ENCODE results near the gene PACRGL. TPM values are rescaled to one million over a fixed set of nuclear protein-coding genes. Genes with fewer than 3 reads are reported as not detected.
"Not testable (repeated sequence)": the region's sequence is repeated elsewhere in the genome, so short reads cannot be mapped to it uniquely, and the experiment has no call there.

The PACRGL gene
- total RNA-seq, 1 donor = 19.4 TPM

DNA sequence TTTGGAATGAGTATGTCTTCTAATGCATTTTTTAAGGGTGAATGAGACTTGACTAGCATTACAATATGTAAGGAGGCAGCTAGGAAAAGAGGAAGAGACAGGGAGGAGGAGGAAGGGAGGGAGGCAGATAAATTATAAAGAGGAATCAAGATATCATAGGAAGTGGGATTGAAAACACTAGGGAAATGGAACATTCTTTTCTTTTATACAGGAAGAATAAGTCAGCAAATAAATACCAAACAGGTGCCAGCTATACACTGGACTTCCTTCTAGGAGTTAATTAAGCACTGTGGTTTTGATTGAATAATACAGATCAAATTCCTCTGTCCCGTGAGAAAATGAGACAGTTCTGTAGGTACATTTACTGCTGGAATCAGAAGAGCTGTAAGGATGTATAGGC lies 78.6 kb downstream of the PACRGL start:
- TF ChIP-seq, protein P1, sequence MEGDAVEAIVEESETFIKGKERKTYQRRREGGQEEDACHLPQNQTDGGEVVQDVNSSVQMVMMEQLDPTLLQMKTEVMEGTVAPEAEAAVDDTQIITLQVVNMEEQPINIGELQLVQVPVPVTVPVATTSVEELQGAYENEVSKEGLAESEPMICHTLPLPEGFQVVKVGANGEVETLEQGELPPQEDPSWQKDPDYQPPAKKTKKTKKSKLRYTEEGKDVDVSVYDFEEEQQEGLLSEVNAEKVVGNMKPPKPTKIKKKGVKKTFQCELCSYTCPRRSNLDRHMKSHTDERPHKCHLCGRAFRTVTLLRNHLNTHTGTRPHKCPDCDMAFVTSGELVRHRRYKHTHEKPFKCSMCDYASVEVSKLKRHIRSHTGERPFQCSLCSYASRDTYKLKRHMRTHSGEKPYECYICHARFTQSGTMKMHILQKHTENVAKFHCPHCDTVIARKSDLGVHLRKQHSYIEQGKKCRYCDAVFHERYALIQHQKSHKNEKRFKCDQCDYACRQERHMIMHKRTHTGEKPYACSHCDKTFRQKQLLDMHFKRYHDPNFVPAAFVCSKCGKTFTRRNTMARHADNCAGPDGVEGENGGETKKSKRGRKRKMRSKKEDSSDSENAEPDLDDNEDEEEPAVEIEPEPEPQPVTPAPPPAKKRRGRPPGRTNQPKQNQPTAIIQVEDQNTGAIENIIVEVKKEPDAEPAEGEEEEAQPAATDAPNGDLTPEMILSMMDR (IDR thresholded peaks at IDR 0.05; ENCODE audit: insufficient read depth, low read depth, low read length) = no peak
- DNase-seq (ENCODE audit: low read depth) = no peak
- no peak overlapping the region for H3K4me3 ChIP-seq (ENCODE audit: low read depth, low read length)

DNA sequence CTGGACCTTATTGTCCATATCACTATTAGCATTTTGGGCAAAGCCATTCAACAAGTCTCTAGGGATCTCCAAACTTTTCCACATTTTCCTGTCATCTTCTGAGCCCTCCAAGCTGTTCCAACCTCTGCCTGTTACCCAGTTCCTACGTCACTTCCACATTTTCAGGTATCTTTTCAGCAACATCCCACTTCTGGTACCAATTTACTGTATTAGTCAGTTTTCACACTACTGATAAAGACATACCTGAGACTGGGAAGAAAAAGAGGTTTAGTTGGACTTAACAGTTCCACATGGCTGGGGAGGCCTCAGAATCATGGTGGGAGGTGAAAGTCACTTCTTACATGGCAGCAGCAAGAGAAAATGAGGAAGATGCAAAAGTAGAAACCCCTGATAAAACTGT lies 82.9 kb downstream of the PACRGL start:
- not testable (repeated sequence) for H3K4me3 ChIP-seq (ENCODE audit: low read depth, low read length); DNase-seq (ENCODE audit: low read depth)

DNA sequence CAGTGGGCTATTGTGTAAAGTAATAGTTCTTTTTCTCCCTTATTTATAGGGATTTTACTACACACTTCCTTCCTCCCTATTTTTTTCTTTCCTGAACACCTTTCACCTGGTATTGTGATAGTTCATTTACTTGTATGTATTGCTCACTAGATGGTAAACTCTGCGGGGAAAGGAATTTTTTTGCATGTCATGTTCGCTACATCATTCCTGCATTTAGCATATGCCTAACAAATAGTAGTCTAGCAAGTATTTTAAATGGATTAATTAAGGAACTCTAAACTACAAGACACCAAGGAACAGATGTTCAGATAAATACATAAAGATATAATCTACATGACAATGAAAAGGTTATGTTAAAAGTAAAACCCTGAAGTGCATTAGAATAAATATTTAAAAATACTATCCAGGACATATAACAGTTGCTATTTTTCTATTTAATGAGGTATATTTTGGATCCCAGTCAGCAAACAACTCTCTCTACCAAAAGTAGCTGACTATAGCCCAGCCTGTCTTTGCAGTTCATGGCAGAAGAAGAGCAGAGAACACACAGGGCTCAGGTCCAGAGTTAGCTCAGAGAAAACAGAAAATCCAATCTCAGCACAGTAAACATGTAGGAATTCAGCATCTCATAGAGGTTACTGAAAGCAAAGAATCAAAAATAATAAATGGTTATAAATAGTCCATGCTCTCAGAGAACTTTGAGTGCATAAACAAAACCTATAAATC lies 87.8 kb downstream of the PACRGL start:
- peak; percentile 56 for DNase-seq (ENCODE audit: low read depth)
- no peak overlapping the region for H3K4me3 ChIP-seq (ENCODE audit: low read depth, low read length)
- TF ChIP-seq, protein P1 (IDR thresholded peaks at IDR 0.05; ENCODE audit: insufficient read depth, low read depth, low read length) = no peak
